NCI-H748 treated with DMSO at 0.1 percent for 48 hours (cell line): Measurements from ENCODE around the gene SNRNP35.
"Not testable (repeated sequence)": the region's sequence is repeated elsewhere in the genome, so short reads cannot be mapped to it uniquely, and the experiment has no call there.

Experiments used
- DNase-seq: peaks from one replicate; lab custom pipeline; 2025; lab: John Stamatoyannopoulos, UW

SNRNP35 gene, protein sequence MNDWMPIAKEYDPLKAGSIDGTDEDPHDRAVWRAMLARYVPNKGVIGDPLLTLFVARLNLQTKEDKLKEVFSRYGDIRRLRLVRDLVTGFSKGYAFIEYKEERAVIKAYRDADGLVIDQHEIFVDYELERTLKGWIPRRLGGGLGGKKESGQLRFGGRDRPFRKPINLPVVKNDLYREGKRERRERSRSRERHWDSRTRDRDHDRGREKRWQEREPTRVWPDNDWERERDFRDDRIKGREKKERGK

DNA sequence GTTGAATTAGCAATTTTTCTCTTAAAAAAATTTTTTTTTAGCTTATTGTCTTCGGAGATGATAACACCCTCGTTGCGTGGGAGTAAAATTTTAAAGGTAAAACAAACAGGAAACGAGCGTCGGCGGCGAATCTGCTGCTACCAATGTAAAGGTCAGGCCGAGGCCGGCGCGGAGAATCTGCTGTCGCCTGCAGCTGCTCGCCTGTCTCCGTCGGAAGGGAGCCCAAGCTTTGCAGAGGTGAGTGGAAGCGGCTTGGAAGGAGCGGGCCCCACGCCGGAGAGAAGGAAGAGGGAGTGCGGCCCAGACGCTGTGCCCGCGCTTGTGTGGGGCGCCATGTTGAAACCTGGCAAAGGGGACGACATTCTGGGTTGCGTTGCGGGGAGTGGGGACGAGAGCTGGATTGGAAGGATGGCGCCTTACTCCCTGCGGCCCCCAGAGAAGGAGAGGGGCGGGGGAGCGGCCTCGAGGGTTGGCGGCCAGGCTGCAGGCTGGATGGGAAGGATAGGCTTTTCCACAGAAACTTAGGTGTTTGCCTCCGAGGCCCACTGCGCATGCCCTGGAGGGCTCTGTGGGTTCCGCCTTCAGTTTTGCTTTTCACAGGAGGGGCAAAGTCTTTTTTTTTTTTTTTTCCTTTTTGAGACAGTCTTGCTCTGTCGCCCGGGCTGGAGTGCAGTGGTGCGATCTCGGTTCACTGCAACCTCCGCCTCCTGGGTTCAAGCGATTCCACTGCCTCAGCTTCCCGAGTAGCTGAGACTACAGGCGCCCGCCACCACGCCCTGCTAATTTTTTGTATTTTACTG lies at the start of gene SNRNP35:
TSS of gene SNRNP35 (plus strand) at position 160 of the 800 bp plus-strand sequence. CDS start 7,402 bp downstream, outside the sequence.
- DNase-seq, result peak; percentile 72

DNA sequence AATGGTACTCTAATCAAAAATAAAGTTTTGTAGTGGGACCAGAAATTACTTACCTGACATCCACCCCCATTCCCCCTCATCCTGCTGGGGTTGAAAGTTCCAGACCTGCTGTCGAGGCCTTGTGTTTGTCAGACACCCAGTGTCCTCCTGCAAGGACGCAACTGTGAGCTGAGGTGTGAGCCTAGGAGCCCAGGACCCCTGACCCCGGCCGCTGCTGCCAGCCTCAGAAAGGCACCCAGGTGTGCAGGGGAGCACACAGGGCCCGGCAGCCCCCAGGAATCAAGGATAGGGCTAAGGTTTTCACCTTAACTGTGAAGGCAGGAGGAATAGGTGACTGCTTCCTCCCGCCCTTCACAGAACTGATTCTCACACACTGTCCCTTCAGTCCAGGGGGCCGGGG lies 49.3 kb upstream of the SNRNP35 start:
- DNase-seq, result not testable (repeated sequence)

DNA sequence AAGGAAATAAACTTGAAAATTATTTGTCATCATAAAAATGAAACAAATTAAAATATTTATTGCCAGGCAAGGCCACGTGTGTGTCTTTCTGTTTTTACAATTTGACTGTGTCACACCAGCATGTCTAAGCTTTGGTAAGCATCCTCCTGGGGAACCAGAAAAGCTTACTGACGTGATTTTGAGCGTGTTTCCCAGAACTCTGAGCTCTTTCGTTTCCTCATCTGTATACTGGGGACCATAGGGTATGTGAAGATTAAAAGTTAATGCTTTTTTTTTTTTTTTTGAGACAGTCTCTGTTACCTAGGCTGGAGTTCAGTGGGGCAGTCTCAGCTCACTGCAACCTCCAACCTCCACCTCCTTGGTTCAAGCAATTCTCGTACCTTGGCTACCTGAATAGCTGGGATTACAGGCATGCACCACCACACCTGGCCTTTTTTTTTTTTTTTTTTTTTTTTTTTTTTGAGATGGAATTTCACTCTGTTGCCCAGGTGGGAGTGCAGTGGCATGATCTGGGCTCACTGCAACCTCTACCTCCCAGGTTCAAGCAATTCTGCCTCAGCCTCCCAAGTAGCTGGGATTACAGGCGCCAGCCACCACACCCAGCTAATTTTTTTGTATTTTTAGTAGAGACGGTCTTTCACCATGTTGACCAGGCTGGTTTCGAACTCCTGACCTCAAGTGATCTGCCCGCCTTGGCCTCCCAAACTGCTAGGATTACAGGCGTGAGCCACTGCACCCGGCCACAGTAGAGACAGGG lies 48.5 kb upstream of the SNRNP35 start:
- DNase-seq, result not testable (repeated sequence)

DNA sequence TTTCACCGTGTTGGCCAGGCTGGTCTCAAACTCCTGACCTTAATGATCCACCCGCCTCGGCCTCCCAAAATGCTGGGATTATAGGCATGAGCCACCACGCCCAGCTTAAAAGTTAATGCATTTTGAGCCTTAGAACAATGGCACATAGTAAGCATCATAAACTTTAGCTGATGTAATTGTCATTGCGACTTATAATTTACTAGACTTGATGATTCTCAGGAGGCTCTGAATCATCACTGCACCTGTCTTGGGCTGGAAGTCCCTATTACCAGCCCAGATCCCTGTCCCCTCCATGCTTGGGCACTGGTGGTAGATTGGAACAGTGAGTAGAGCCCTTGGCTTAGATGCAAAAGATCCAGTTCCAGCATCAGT lies 47.9 kb upstream of the SNRNP35 start:
- no peak for DNase-seq

DNA sequence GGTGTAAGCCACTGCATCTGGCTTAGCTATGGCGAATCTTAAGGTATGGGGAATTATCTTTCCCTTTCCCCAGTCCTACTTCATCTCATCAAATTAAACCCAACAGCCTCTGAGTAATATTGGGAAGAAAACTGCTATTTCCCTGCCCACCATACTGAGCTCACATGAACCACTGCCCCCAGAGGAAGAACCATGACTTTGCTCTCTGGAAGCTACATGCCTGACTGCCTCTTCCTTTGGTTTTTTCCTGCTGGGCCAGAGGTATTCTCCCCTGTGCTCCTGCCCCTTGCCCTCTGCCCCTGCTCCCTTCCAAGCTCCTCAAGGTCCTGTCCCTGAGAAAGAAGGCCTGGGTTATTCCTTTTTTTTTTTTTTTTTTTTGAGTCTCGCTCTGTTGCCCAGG lies 36.6 kb upstream of the SNRNP35 start:
- no peak for DNase-seq

DNA sequence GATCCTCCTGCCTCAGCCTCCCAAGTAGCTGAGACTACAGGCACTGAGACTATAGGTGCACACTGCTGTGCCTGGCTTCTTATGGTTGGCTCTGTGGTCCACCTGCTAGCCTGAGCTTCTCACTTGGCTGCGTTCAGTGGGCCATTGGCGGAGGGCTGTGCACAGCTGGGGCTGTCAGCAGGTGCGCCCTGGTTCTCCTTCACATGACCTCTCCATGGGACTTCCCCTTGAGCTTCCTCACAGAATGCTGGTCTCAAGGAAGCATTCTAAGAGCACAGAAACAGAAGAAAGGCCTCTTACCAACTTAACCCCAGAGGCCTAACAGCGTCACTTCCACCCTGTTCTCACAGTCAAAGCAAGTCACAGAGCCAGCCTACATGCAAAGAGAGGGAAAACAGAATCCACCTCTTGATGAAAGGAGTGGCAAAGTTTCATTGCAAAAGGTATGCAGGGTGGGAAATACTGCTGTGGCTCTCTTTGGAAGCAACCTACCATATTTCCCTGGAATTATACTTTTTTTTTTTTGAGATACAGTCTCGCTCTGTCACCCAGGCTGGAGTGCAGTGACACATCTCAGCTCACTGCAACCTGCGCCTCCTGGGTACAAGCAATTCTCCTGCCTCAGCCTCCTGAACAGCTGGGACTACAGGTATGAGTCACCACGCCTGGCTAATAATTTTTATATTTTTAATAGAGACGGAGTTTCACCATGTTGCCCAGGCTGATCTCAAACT lies 30.7 kb upstream of the SNRNP35 start:
- DNase-seq, result no peak

DNA sequence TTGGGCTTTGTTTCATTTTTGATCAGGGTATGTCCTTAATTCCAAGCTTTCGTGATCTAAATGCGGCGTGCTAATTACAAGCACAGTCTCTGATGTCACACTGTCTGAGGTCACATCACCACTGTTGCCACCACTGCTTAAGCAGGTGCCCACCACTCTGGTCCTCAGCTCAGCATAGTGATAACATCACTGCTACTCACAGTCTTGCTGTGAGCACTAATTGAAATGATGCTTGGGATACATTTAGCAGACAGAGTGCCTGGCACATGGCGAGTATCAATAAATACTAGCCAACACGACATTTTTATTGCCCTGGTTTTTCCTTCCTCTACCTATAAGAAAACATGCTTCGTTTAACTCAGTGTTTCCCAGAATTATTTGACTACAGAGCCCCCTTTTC lies 29.3 kb upstream of the SNRNP35 start:
- no peak for DNase-seq

DNA sequence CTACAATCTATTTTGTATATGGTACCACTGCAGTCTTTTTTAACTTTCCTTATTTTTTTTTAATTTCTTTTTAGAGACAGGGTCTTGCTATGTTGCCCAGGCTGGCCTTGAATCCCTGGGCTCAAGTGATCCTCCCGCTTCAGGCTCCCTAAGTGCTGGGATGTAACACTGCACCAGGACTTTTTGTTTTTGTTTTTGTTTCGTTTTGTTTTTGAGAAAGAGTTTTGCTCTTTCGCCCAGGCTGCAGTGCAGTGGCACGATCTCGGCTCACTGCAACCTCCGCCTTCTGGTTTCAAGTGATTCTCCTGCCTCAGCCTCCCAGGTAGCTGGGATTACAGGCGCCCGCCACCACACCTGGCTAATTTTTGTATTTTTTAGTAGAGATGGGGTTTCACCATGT lies 28.8 kb upstream of the SNRNP35 start:
- not testable (repeated sequence) for DNase-seq

DNA sequence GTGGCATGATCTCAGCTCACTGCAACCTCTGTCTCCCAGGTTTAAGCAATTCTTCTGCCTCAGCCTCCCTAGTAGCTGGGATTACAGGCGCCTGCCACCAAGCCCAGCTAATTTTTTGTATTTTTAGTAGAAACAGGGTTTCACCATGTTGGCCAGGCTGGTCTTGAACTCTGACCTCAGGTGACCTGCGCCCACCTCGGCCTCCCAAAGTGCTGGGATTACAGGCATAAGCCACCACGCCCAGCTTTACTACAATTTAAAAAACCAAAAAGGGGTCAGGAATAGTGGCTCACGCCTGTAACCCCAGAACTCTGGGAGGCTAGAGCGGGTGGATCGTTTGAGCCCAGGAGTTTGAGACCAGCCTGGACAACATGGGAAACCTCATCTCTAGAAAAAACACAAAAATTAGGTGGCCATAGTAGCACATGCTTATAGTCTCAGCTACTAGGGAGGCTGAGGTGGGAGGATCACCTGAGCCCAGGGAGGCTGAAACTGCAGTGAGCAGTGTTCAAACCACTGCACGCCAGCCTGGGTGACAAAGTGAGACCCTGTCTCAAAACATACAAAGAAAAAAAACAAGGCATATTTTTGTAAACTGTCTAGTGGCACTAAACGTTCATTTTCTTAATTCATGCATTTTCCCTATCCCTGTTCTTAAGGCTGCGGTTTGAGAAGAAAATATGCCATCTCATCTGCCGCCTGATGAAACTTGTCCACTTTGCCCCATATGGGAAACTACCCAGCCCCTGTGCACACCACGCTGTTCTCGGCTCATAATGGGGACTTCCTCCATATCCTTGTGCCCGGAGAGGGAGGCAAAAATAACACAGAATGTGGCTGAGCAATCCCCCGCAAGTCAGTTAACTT lies 25.8 kb upstream of the SNRNP35 start:
- DNase-seq, result not testable (repeated sequence)

DNA sequence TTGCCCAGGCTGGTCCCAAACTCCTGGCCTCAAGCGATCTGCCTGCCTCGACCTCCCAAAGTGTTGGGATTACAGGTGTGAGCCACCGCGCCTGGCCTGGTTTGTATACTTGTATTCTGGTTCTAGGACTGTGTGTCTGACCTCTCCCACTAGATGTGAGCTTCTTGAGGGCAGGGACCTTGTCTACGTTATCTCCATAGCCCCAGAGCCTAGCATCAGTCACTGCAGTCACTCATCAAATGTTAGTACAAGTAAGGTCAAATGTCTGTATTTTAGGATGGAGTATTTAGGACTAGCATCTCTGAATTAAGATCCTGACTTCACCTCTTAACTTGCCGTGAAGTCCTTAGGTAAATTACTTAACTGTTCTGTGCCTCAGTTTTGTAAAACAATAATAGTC lies 24.3 kb upstream of the SNRNP35 start:
- DNase-seq, result no peak

DNA sequence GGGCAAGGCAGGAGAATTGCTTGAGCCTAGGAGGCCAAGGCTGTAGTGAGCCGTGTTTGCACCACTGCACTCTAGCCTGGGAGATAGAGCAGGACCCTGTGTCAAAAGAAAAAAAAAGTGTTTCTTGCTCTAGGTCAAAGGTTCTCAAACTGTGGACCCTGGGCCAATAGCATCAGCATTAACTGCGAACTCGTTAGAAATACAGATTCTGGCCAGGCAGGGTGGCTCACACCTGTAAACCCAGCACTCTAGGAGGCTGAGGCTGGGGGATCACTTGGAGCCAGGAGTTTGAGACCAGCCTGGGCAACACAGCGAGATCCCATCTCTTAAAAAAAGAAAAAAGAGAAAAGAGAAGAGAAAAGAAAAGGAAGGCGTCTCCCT lies 22.3 kb upstream of the SNRNP35 start:
- no peak for DNase-seq

DNA sequence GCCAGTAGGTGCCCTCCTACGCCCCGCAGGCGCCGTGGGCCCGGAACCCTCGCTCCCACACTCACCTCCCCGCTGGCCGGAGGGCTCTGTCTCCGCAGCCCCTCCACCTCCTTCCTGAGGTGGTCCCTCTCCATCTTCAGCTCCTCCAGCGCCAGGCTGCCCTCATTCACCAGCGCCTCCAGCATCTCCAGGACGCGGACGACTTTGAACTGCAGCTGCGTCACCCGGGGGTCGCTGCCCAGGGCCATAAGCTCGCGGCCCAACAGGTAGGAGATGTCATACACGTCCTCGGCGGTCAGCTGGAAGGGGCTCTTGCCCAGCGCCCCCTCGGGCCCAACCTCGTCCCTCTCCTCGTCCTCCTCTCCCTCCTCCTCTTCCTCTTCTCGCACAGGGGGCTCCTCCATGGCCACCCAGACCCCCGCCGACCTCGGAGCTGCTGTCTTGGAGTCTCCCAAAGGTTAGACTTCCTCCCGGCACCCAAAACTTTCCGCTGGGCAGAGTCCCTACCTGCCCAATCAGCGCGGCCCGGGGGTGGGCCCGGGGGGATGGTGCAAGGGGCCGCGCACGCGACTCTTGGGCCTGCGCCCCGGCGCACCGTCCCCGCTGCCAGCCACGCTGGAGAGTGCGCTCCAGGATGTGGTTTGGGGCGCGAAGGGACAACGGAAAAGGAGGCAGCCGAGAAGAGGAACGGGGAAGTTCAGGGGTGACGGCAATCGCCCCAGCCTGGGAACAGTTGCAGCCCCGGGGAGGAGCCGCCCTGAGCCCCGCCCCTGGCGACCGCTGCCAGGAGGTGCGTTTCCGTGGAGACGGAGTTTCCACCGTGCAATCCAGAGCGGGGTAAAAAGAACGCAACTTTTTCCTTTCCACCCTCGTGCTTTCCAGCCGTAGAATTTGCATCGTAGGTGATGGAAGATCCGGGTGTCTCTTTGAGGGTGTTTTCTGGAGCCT lies 21.6 kb upstream of the SNRNP35 start, which contains the start of gene RILPL2:
TSS of gene RILPL2 (minus strand) at position 668 of the 948 bp plus-strand sequence. CDS start at position 404, 264 bp downstream.
- no peak for DNase-seq

DNA sequence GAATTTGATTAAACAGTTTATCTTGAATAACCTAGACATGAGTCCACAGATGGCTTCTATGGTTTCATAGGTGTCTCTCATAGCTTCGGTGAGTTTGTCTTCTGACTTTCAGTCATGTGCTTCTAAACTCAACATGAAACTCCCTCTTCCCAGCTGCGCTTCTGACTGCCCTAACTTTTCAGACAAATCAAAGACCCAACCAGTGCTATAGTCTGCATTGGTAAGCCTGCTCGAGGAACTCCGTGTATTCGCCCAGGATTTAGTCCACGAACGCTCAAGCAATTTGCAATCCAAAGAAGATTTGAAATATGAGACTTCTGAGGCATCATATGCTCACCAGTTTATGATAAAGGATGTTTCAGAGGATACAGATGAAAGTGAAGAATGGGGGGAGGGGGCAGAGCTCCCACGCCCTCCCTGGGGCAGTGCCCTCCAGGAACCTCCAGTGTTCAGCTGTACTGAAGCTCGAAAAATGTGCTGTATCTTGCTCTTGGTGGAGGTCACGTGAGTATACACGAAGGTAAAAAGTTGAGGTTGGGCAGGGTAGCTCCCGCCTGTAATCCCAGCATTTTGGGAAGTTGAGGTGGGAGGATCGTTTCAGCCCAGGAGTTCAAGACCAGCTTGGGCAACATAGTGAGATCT lies 16.3 kb upstream of the SNRNP35 start:
- no peak for DNase-seq

DNA sequence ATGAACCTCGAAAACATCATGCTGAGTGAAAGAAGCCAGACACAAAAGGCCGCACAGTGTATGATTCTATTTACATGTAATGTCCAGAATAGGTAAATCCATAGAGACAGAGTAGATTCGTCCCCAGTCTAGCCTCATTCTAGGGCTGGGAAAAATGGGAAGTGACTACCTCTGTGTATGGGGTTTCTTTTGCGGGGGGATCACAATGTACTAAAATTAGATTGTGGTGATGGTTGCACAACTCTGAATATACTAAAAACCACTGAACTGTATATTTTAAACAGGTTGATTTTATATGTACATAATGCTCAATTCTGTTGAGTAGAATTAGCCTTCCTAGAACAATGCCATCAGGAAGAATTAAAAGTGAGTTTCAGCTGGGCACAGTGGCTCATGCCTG lies 15.2 kb upstream of the SNRNP35 start:
- no peak for DNase-seq

DNA sequence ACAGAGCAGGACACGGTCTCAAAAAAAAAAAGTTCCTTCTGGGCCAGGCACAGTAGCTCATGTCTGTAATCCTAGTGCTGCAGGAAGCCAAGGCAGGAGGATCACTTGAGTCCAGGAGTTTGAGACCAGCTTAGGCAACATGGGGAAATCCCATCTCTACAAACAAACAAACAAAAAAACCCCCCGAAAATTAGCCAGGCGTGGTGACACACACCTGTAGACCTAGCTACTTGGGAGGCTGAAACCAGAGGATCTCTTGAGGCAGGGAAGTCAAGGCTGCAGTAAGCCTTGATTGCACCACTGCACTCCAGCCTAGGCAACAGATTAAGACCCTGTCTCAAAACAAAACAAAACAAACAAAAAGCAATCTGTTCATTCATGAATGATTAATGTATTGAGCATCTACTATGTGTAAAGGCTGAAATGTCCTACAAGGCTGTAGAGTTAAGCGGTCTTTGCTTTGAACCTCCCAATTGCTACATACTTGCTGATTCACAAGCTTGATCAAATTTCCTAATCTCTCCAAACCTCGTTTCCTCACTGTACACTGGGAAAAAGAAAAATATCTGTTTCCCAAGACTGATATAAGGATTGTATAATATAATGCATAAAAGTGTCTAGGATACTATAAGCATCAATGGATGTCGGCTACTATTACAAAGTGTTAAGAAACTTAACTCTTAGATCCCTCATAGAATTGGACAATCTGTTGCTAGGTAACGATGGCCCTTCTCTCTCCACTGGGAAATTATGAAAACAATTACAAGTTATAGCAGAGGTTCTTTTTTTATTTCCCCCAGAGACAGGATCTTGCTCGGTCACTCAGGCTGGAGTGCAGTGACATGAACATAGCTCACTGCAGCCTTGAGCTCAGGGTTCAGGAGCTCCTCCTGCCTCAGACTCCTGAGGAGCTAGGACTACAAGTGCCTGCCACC lies 13.6 kb upstream of the SNRNP35 start:
- DNase-seq, result no peak

DNA sequence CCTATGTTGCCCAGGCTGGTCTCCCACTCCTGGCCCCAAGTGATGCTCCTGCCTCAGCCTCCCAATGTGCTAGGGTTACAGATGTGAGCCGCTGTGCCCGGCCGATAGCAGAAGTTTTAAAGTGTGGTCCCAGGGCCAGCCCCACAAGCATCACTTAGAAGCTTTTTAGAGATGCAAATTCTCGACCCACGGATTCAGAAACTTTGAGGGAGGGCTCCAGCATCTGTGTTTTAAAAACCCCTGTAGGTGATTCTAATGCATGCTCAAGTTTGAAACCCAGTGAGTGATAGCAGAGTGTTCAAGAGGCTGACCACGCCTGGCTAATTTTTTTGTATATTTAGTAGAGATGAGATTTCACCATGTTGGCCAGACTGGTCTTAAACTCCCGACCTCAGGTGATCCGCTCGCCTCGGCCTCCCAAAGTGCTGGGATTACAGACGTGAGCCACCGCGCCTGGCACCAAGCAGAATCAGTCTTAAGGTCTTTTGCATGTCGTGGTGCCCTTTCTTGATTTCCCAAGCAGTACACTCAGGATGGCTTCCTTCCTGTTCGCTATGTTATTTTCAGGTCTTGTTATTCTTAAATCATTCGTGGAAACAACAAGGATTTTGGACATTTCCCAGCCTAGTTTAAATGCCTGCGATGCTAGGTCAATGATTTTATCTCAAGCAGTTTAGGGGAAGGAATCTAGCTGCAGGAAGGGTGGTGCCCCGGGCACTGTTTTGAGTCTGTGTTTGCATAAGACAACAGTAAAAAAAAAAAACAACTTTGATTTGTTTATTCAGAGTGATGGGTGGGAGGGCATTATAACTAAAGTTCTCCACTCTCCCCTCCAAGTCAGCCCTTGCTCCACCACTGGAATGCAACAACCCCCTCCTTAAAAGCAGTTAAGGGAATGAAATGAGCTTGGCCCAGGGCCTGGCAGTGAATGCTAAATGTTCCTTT lies 12.3 kb upstream of the SNRNP35 start:
- DNase-seq, result no peak

DNA sequence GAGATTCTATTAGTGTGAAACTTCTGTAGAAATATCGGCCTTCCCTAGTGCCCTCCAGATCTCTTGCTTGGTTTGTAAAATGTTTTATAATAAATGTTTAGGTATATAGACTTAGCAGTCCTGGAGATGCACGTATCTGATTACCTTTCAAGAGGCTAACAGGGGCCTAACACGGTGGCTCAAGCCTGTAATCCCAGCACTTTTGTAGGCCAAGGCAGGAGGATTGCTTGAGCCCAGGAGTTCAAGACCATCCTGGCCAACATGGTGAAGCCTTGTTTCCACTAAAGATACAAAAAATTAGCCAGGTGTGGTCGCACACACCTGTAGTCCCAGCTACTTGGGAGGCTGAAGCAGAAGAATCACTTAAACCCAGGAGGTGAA lies 11.6 kb upstream of the SNRNP35 start:
- DNase-seq, result no peak
